Measurements from ENCODE around the gene RRP7A. TPM values are rescaled to one million over a fixed set of nuclear protein-coding genes. Genes with fewer than 3 reads are reported as not detected.
A peak's percentile ranks its signal among the peaks of the same experiment; 100 is the strongest.
"Not testable (repeated sequence)": the region's sequence is repeated elsewhere in the genome, so short reads cannot be mapped to it uniquely, and the experiment has no call there.

RRP7A gene
- total RNA-seq, 1 experiment from 2014 or later = 101 TPM

GRCh38 chr22:42508327-42508974, 11.1 kb downstream of the RRP7A start:
- H2AK5ac ChIP-seq (ENCODE audit: insufficient read length, low read length); H4K8ac ChIP-seq (replicated peaks; ENCODE audit: insufficient read length, low read depth, low read length); H4K5ac ChIP-seq (ENCODE audit: insufficient read length, low read depth, low read length); H2BK5ac ChIP-seq (ENCODE audit: insufficient read length, low read length); H3K27ac ChIP-seq (ENCODE audit: insufficient read length, low read depth, low read length); H4K91ac ChIP-seq (ENCODE audit: insufficient read length, low read depth, low read length); H3K79me2 ChIP-seq (ENCODE audit: insufficient read depth, low read length); H3K56ac ChIP-seq (ENCODE audit: insufficient read length, low read depth, low read length); H2BK20ac ChIP-seq (ENCODE audit: low read depth, low read length, poor library complexity, severe bottlenecking); H2BK15ac ChIP-seq (ENCODE audit: low read depth, low read length); H3K4me2 ChIP-seq (ENCODE audit: insufficient read depth, insufficient read length, low read length); H3K9me3 Mint-ChIP-seq; H3K27me3 ChIP-seq (ENCODE audit: insufficient read depth, low read length); H3K9me3 ChIP-seq (ENCODE audit: control insufficient read depth, low read depth, low read length); H3K4me1 ChIP-seq (ENCODE audit: insufficient read depth, low read length); H3K27me3 Mint-ChIP-seq (ENCODE audit: low read depth); H3K23me2 ChIP-seq (ENCODE audit: insufficient read length, low read depth, low read length, poor library complexity, severe bottlenecking); H3K18ac ChIP-seq (ENCODE audit: insufficient read length, low read depth, low read length); DNase-seq; H4K20me1 ChIP-seq (ENCODE audit: control insufficient read depth, insufficient read depth, insufficient read length); H2AFZ ChIP-seq (ENCODE audit: low read length); H3K23ac ChIP-seq (ENCODE audit: insufficient read length, low read depth, low read length); H3T11ph ChIP-seq (ENCODE audit: low read length); H2BK120ac ChIP-seq (ENCODE audit: low read depth, low read length, poor library complexity, severe bottlenecking); H2BK12ac ChIP-seq (ENCODE audit: insufficient read length, low read depth, low read length); H3K4ac ChIP-seq (ENCODE audit: low read depth, low read length); H3K9ac ChIP-seq (ENCODE audit: extremely low read depth, insufficient read length, low read length); H3K79me1 ChIP-seq (ENCODE audit: insufficient read depth, low read depth, low read length, poor library complexity, severe bottlenecking): not testable (repeated sequence)
- peak; percentile 22; the same call in 2 of the 3 replicates for TF ChIP-seq CTCF (conservative IDR thresholded peaks at IDR 0.05)
- peak overlapping the region; percentile 75 to 86 (median 83); a peak in 5 of 7 replicates for H3K27ac Mint-ChIP-seq
- H3K36me3 Mint-ChIP-seq (ENCODE audit: insufficient read depth in 1 of 3, low read depth in 3 of 3) = peaks cover 10 to 31% (median 17%) of the 10 kb centered on the region in 3 experiments
- H3K14ac ChIP-seq (ENCODE audit: insufficient read depth, low read length) = peak overlapping the region; percentile 56; the same call in 1 of the 2 replicates
- H3K4me3 Mint-ChIP-seq = peak overlapping the region in 1 of 2 experiments; percentile 48; a peak in 3 of 5 replicates
- peaks cover 17 to 26% of the 10 kb centered on the region in 2 experiments for H3K4me1 Mint-ChIP-seq
- no CpG with 5 or more reads among the region's 11 CpGs for WGBS (ENCODE audit: extremely low coverage, insufficient read length, low lambda C conversion rate)

Data from H9 (cell line).